PC-3 (cell line): ENCODE results near the gene PTPRN2. TPM values are rescaled to one million over a fixed set of nuclear protein-coding genes. Genes with fewer than 3 reads are reported as not detected.

ENCODE experiments used
- ATAC-seq: fragments of 200-7000 bp; cut with Tn5 transposase; 2 replicates; pipeline ENCODE4 v1.9.1; 2020; ENCODE audit warnings: mild to moderate bottlenecking, moderate library complexity
- BruUV-seq: library from RNA; stranded (reverse); fragments of 400-500 nt; replicated peaks from 2 replicates; lab custom pipeline; 2021; lab: Mats Ljungman, UMichigan
- CTCF ChIA-PET: fragments of 300-600 bp; sonication (Branson Sonifier 250); formaldehyde crosslinking; loops from one replicate; lab custom pipeline; 2022; ENCODE audit warnings: antibody characterized with exemption; lab: Charles Lee
- POLR2A ChIA-PET: fragments of 300-600 bp; sonication (Branson Sonifier 250); formaldehyde crosslinking; loops from one replicate; lab custom pipeline; 2022; ENCODE audit warnings: antibody characterized with exemption; ENCODE audit not compliant: unreplicated experiment; lab: Charles Lee
- DNase-seq: peaks from one replicate; pipeline ENCODE4 v3.0.0-alpha.2; 2015
- H2AFZ ChIP-seq: fragments of 300-600 bp; sonication (generic); 2 replicates; pipeline ENCODE4 v1.6.0; 2016; ENCODE audit warnings: antibody characterized with exemption, low read length
- H3F3A ChIP-seq: fragments of 300-600 bp; sonication (generic); one replicate; pipeline ENCODE4 v1.6.0; 2017; ENCODE audit warnings: antibody characterized with exemption, low read length, control low read depth, mild to moderate bottlenecking; ENCODE audit not compliant: unreplicated experiment
- H3K27ac ChIP-seq: fragments of 300-600 bp; sonication (generic); 2 replicates; pipeline ENCODE4 v1.5.1; 2016; ENCODE audit warnings: mild to moderate bottlenecking, low read length
- H3K27me3 ChIP-seq: fragments of 300-600 bp; sonication (generic); 2 replicates; pipeline ENCODE4 v1.6.1; 2016; ENCODE audit warnings: low read length, mixed read lengths
- H3K36me3 ChIP-seq: fragments of 300-600 bp; sonication (generic); 2 replicates; pipeline ENCODE4 v1.6.1; 2016; ENCODE audit warnings: low read depth, mixed run types, low read length, mixed read lengths
- H3K4me1 ChIP-seq: fragments of 300-600 bp; sonication (generic); 2 replicates; pipeline ENCODE4 v1.5.1; 2016; ENCODE audit warnings: low read length; ENCODE audit not compliant: insufficient read depth
- H3K4me2 ChIP-seq: fragments of 300-600 bp; sonication (generic); 2 replicates; pipeline ENCODE4 v1.6.0; 2016; ENCODE audit warnings: low read length
- H3K4me3 ChIP-seq: fragments of 300-600 bp; sonication (generic); 2 replicates; pipeline ENCODE4 v1.5.1; 2016; ENCODE audit warnings: mild to moderate bottlenecking, low read length, mixed read lengths
- H3K79me2 ChIP-seq: fragments of 300-600 bp; sonication (generic); 2 replicates; pipeline ENCODE4 v1.6.1; 2017; ENCODE audit warnings: low read length, mixed read lengths
- H3K9ac ChIP-seq: fragments of 300-600 bp; sonication (generic); 2 replicates; pipeline ENCODE4 v1.6.0; 2016; ENCODE audit warnings: mild to moderate bottlenecking, low read length
- H3K9me2 ChIP-seq: fragments of 300-600 bp; sonication (generic); replicated peaks from 2 replicates; pipeline ENCODE4 v1.6.1; 2016; ENCODE audit warnings: mixed run types, low read length, mixed read lengths
- H3K9me3 ChIP-seq: fragments of 300-600 bp; sonication (generic); 2 replicates; pipeline ENCODE4 v1.6.1; 2016; ENCODE audit warnings: low read length, mixed read lengths
- H4K20me1 ChIP-seq: fragments of 300-600 bp; sonication (generic); 2 replicates; pipeline ENCODE4 v1.6.1; 2016; ENCODE audit warnings: low read length, mixed read lengths
- CTCF ChIP-seq: fragments of 300-600 bp; sonication (generic); conservative IDR thresholded peaks from 2 replicates; pipeline ENCODE4 v1.5.1; 2017; ENCODE audit warnings: antibody characterized with exemption, low read depth, mild to moderate bottlenecking, low read length
- EZH2 ChIP-seq: fragments of 300-600 bp; sonication (generic); IDR thresholded peaks from one replicate; pipeline ENCODE4 v1.6.1; 2017; ENCODE audit warnings: antibody characterized with exemption, mild to moderate bottlenecking, low read length; ENCODE audit not compliant: unreplicated experiment
- EZH2phosphoT487 ChIP-seq: fragments of 300-600 bp; sonication (generic); IDR thresholded peaks from 2 replicates; pipeline ENCODE4 v1.6.1; 2018; ENCODE audit warnings: mild to moderate bottlenecking, antibody characterized with exemption, low read length, borderline replicate concordance
- intact Hi-C: fragments of 100-400 bp; cut with micrococcal nuclease; formaldehyde crosslinking; loops from 2 replicates; pipeline ENCODE4 v1.9.0; 2023
- total RNA-seq: library from RNA; depleted of rRNA; stranded (reverse); fragments of >200 nt; gene quantifications from 2 replicates; pipeline ENCODE4 v1.2.3, GENCODE V29; 2014

PTPRN2 gene
- total RNA-seq, 1 experiment from 2014 or later = 3.2 TPM

DNA sequence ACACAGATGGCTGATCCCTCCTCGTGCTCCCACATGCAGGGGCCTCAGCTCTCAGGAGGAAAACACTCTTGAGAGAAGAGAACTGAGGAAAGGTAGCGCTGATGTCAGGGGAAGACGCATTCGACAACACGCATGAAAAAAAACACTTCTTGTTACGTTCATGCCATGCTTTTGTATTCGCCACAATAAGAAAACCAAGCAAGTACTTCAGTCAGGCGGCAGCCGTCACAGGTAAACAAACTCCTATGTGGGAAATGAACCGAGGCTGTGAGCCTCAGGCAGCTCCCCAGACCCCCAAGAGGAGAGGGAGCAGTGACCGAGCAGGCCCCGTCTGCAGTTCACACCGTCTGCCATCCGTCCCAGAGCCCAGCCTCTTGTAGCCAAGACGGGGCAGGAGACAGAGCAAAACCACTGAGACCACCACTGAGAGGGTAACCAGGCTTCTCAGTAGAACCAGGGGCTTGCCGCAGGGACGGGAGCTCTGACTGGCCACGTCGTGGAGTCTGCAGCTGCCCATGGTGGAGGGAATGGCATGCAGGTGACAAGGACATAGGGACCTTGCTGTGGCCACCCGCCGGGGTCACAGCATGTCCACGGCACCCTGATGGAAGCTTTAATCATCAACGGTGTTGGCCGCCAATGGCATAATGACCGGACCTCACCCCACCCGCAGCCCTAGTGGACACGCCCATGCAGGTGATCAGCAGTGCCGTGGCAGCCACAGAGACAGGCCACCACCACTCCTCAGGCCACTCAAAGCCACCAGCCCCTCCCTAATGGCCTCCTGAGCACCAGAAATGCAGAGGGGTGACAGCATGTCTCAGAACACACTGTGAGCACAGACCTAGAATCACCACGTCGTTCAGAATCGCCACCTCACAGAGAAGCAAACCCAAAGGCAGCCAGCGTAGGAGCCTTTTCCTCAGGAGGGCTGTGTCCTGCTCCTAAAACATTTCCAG lies 304.3 kb downstream of the PTPRN2 start:
- H3K4me1 ChIP-seq = 0 out of 2 replicates have a peak, but pooled peaks cover 3% of the 10 kb centered on the region
- ChIA-PET POLR2A (no interaction called here), CTCF (no interaction called here)
- H3K9ac ChIP-seq = no peak overlapping the region
- no TSS peak for BruUV-seq
- no peaks in the 10 kb centered on the region for H3K79me2 ChIP-seq
- no peak overlapping the region for H2AFZ ChIP-seq
- H4K20me1 ChIP-seq = no peaks in the 10 kb centered on the region
- no peak overlapping the region for H3K27ac ChIP-seq
- DNase-seq (no peak), ATAC-seq (no peak)
- H3K9me3 ChIP-seq = peaks cover 18% of the 10 kb centered on the region
- no peaks in the 10 kb centered on the region for H3F3A ChIP-seq
- no peaks in the 10 kb centered on the region for H3K9me2 ChIP-seq
- no peak overlapping the region for H3K4me2 ChIP-seq
- no peaks in the 10 kb centered on the region for H3K27me3 ChIP-seq
- H3K4me3 ChIP-seq = no peak overlapping the region
- intact Hi-C loops = no loop called here
- no peaks in the 10 kb centered on the region for H3K36me3 ChIP-seq
- TF ChIP-seq CTCF = no peak

DNA sequence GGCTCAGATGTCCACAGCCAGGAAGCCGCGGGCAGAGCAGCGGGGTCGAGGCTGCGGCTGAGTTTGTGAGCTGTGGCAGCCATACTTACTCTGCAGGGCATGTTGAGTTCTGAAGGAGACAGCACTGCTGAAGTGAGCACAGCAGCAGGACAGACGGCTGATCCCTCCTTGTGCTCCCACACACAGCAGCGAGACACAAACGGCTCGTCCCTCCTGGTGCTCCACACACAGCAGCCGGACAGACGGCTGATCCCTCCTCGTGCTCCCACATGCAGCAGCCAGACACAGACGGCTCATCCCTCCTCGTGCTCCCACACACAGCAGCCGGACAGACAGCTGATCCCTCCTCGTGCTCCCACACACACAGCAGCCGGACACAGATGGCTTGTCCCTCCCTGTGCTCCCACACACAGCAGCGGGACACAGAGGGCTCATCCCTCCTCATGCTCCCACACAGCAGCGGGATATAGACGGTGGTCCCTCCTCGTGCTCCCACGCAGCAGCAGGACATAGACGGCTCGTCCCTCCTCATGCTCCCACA lies 305.1 kb downstream of the PTPRN2 start:
- Histone ChIP-seq H4K20me1 (no peaks in the 10 kb centered on the region), H2AFZ (no peak overlapping the region), H3K27me3 (no peaks in the 10 kb centered on the region), H3F3A (no peaks in the 10 kb centered on the region), H3K9me3 (peaks cover 13% of the 10 kb centered on the region; the same call in 1 of the 2 replicates), H3K79me2 (no peaks in the 10 kb centered on the region), H3K4me1 (0 out of 2 replicates have a peak, but pooled peaks cover 3% of the 10 kb centered on the region), H3K4me3 (no peak overlapping the region), H3K36me3 (no peaks in the 10 kb centered on the region), H3K4me2 (no peak overlapping the region), H3K27ac (no peak overlapping the region), H3K9ac (no peak overlapping the region), H3K9me2 (no peaks in the 10 kb centered on the region)
- POLR2A ChIA-PET = no interaction called here
- no peak for DNase-seq
- intact Hi-C loops = no loop called here
- BruUV-seq = no TSS peak
- ATAC-seq = no peak
- CTCF ChIA-PET = no interaction called here
- TF ChIP-seq EZH2 = no peak
- TF ChIP-seq CTCF = no peak
- no peak for TF ChIP-seq EZH2phosphoT487

DNA sequence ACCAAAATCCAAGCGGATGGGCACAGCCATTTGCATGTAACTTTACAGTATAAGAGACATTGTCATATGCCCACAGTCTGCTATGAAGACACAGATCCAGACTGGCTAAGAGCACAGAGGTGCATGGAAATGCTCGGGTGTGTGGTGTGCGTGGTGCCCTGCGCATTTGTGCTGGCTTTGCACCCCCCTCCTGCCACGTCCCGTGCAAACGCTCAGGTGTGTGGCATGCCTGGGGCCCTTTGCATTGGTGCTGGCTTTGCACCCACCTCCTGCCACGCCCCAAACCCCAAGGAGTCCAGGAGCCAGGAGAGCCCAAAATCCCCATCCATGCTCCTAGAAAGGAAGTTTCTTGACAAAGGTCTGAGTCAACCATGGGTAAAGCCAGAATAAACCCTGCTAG lies 306.2 kb downstream of the PTPRN2 start:
- Histone ChIP-seq H3K27me3 (no peaks in the 10 kb centered on the region), H2AFZ (no peak overlapping the region), H3K36me3 (no peaks in the 10 kb centered on the region), H3K4me3 (no peak overlapping the region), H3F3A (no peaks in the 10 kb centered on the region), H3K4me1 (0 out of 2 replicates have a peak, but pooled peaks cover 3% of the 10 kb centered on the region), H3K27ac (no peak overlapping the region), H3K9me3 (peaks cover 2% of the 10 kb centered on the region; the same call in 1 of the 2 replicates), H3K9me2 (no peaks in the 10 kb centered on the region), H4K20me1 (no peaks in the 10 kb centered on the region), H3K4me2 (no peak overlapping the region), H3K9ac (no peak overlapping the region), H3K79me2 (no peaks in the 10 kb centered on the region)
- ATAC-seq (no peak), DNase-seq (no peak)
- TF ChIP-seq EZH2phosphoT487 = no peak
- no peak for TF ChIP-seq EZH2
- no peak for TF ChIP-seq CTCF
- no TSS peak for BruUV-seq
- POLR2A ChIA-PET = no interaction called here
- intact Hi-C loops = no loop called here
- CTCF ChIA-PET = no interaction called here
